HepG2 (cell line): Measurements from ENCODE around the gene AAMP. TPM values are rescaled to one million over a fixed set of nuclear protein-coding genes. Genes with fewer than 3 reads are reported as not detected.

Source experiments
- ARHGAP35 ChIP-seq: sonication (generic); formaldehyde crosslinking; IDR thresholded peaks from 2 replicates; pipeline ENCODE4 v1.9.0; 2022; ENCODE audit warnings: mild to moderate bottlenecking, inconsistent platforms, moderate library complexity, missing genetic modification reagents, borderline replicate concordance
- ETV5 ChIP-seq: IDR thresholded peaks from 2 replicates; pipeline ENCODE4 v1.6.1; 2018; ENCODE audit warnings: missing biosample characterization, missing genetic modification reagents, inconsistent platforms, borderline replicate concordance
- ETV6 ChIP-seq: sonication (generic); formaldehyde crosslinking; conservative IDR thresholded peaks from 2 replicates; pipeline ENCODE4 v1.4.0; 2020; ENCODE audit warnings: missing genetic modification reagents
- GMEB1 ChIP-seq: sonication (generic); formaldehyde crosslinking; IDR thresholded peaks from 2 replicates; pipeline ENCODE4 v1.5.1; 2020; ENCODE audit warnings: missing genetic modification reagents, mild to moderate bottlenecking, borderline replicate concordance
- IRF9 ChIP-seq: sonication (generic); formaldehyde crosslinking; IDR thresholded peaks from 2 replicates; pipeline ENCODE4 v1.8.0; 2022; ENCODE audit warnings: missing genetic modification reagents, mild to moderate bottlenecking, borderline replicate concordance
- SALL1 ChIP-seq: sonication (generic); formaldehyde crosslinking; IDR thresholded peaks from 2 replicates; pipeline ENCODE4 v1.8.0; 2022; ENCODE audit warnings: mild to moderate bottlenecking, missing genetic modification reagents
- TCF12 ChIP-seq, 2 experiments: fragments of 450-650 bp in 1 of 2; sonication (generic) in 1 of 2; formaldehyde crosslinking in 1 of 2; IDR thresholded peaks; 2 replicates each; pipeline versions ENCODE4 v1.6.1 to v1.8.0; 2017 to 2022; ENCODE audit warnings: antibody characterized with exemption in 1 of 2, mild to moderate bottlenecking in 1 of 2, missing genetic modification reagents in 1 of 2, moderate library complexity in 1 of 2
- ZGPAT ChIP-seq: IDR thresholded peaks from 2 replicates; pipeline ENCODE4 v1.6.1; 2016; ENCODE audit warnings: mild to moderate bottlenecking
- ZNF10 ChIP-seq: sonication (generic); formaldehyde crosslinking; IDR thresholded peaks from 2 replicates; pipeline ENCODE4 v1.4.0; 2020; ENCODE audit warnings: mild to moderate bottlenecking, low read depth, missing genetic modification reagents, borderline replicate concordance
- ZNF513 ChIP-seq: sonication (generic); formaldehyde crosslinking; conservative IDR thresholded peaks from 2 replicates; pipeline ENCODE4 v1.5.0; 2020; ENCODE audit warnings: missing genetic modification reagents
- ZNF562 ChIP-seq: sonication (generic); formaldehyde crosslinking; IDR thresholded peaks from 2 replicates; pipeline ENCODE4 v1.8.0; 2022; ENCODE audit warnings: missing genetic modification reagents, borderline replicate concordance
- ZNF672 ChIP-seq: sonication (generic); formaldehyde crosslinking; IDR thresholded peaks from 2 replicates; pipeline ENCODE4 v1.8.1; 2022; ENCODE audit warnings: missing genetic modification reagents
- ZNF788 ChIP-seq: sonication (generic); formaldehyde crosslinking; IDR thresholded peaks from 2 replicates; pipeline ENCODE4 v1.5.0; 2020; ENCODE audit warnings: mild to moderate bottlenecking, missing genetic modification reagents, borderline replicate concordance
- polyA plus RNA-seq, 8 experiments: library from polyadenylated mRNA; depleted of rRNA in 3 of 8; stranded (reverse) in 7 of 8; unstranded in 1 of 8; fragments of >200 nt; fragmentation: Illumina TruSeq in 4 of 8; extraction: Trizol in 4 of 8; gene quantifications; 2 replicates each; pipeline versions ENCODE4 v1.2.1 to v1.2.3, GENCODE V29; 2011 to 2016; ENCODE audit warnings: low read depth in 4 of 8, missing spikeins in 1 of 8, mixed read lengths in 1 of 8; ENCODE audit not compliant: insufficient read depth in 1 of 8
- total RNA-seq, 5 experiments: library from RNA; depleted of rRNA; stranded (reverse); fragments of >200 nt; fragmentation: Illumina TruSeq; extraction: Trizol; gene quantifications; 2 replicates each; pipeline ENCODE4 v1.2.3, GENCODE V29; 2016; ENCODE audit warnings: low read depth in 1 of 5

Gene AAMP
- total and polyA plus RNA-seq, 2 of the 13 experiments (the other 11 are each of a cell fraction or from before 2014, with no cell fraction given) = 110 to 186 TPM

- TF ChIP-seq IRF9 (CRISPR knock-in tag) (0 out of 2 replicates have a peak, but pooled peaks have one; percentile 10), ZNF788 (CRISPR knock-in tag) (0 out of 2 replicates have a peak, but pooled peaks have one; percentile 51), ETV5 (peak; percentile 61; the same call in 1 of the 2 replicates), ZGPAT (CRISPR knock-in tag) (no peak), ZNF672 (no peak), TCF12 (IDR thresholded peaks at IDR 0.05) (no peak), TCF12 (CRISPR knock-in tag; IDR thresholded peaks at IDR 0.05) (no peak), ZNF513 (CRISPR knock-in tag) (no peak), ZNF562 (CRISPR knock-in tag) (no peak), ETV6 (no peak), SALL1 (CRISPR knock-in tag) (peak; percentile 34; the same call in 1 of the 2 replicates), ZNF10 (CRISPR knock-in tag) (no peak), GMEB1 (CRISPR knock-in tag) (0 out of 2 replicates have a peak, but pooled peaks have one; percentile 34), ARHGAP35 (CRISPR knock-in tag) (no peak)
Measured at GRCh38 chr2:218286570-218287459, 16.9 kb upstream of the AAMP start (continued).
